ENCODE data around the gene WNT7B. TPM values are rescaled to one million over a fixed set of nuclear protein-coding genes. Genes with fewer than 3 reads are reported as not detected.

The WNT7B gene
- total RNA-seq, 2 experiments from 2014 or later, result not detected

DNA sequence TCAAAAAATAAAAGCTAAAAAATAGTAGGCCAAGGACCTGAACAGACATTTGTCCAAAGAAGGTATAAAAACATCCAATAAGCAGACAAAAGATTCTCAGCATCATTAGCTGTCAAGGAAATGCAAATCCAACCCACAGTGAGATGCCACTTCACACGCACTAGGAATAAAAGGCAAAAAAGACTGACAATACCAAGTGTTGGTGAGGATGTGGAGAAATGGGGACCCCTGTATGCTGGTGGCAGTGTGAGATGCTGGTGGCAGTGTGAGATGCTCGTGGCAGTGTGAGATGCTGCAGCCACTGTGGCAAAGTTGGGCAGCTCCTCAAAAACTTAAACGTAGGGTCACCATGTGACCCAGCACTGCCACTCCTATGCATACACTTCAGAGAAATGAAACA, 38.0 kb downstream of the WNT7B start:
- Mint-ChIP-seq H3K9me3 (no peaks in the 10 kb centered on the region), H3K27me3 (peaks cover 3% of the 10 kb centered on the region), H3K4me3 (no peak overlapping the region), H3K4me1 (no peaks in the 10 kb centered on the region), H3K27ac (no peak overlapping the region), H3K36me3 (no peaks in the 10 kb centered on the region)
- ATAC-seq (ENCODE audit: low read depth) (no peak), DNase-seq (no peak)
- POLR2A ChIA-PET, result no interaction called here

DNA sequence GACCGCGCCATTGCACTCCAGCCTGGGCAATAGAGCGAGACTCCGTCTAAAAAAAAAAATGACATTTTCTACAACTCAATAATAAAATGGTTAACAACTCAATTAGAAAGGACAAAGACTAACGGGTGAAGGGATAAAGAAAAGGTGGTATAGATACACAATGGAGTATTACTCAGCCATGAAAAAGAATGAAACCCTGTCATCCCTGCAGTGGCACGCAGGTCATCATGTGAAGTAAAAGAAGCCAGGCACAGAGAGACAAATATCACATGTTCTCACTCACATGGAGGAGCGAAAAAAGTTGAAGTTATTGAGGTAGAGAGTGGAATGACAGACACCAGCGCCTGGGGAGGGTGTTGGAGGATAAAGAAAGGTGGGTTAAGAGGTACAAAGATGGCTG, 39.0 kb downstream of the WNT7B start:
- Mint-ChIP-seq H3K9me3 (no peaks in the 10 kb centered on the region), H3K4me1 (no peaks in the 10 kb centered on the region), H3K4me3 (no peak overlapping the region), H3K36me3 (no peaks in the 10 kb centered on the region), H3K27ac (no peak overlapping the region), H3K27me3 (peaks cover 3% of the 10 kb centered on the region)
- ATAC-seq (ENCODE audit: low read depth) (no peak), DNase-seq (no peak)
- POLR2A ChIA-PET, result no interaction called here

DNA sequence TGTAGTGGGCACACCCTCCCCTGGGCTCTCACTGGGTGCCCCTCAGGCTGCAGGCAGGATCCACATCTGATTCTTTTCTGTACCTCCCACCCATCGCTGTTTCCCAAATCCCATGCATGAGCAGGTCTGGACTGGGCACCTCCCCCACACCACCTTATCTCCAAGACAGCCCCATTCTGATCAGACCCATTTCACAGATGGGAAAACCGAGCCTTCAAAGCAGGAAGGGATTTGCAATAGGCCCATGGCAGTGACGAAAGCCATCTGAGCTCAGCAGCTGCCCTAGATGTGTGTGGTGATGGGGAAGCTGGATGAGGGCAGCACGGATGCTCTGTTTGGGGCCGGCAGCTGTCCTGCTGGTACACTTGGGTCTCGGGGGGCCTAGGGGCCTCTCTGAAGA, 41.4 kb downstream of the WNT7B start:
- no peaks in the 10 kb centered on the region for H3K4me1 Mint-ChIP-seq
- POLR2A ChIA-PET, result no interaction called here
- no peaks in the 10 kb centered on the region for H3K36me3 Mint-ChIP-seq
- H3K27me3 Mint-ChIP-seq, result peaks cover 7% of the 10 kb centered on the region
- H3K27ac Mint-ChIP-seq, result no peak overlapping the region
- no peak overlapping the region for H3K4me3 Mint-ChIP-seq
- no peaks in the 10 kb centered on the region for H3K9me3 Mint-ChIP-seq
- DNase-seq (no peak), ATAC-seq (ENCODE audit: low read depth) (no peak)

DNA sequence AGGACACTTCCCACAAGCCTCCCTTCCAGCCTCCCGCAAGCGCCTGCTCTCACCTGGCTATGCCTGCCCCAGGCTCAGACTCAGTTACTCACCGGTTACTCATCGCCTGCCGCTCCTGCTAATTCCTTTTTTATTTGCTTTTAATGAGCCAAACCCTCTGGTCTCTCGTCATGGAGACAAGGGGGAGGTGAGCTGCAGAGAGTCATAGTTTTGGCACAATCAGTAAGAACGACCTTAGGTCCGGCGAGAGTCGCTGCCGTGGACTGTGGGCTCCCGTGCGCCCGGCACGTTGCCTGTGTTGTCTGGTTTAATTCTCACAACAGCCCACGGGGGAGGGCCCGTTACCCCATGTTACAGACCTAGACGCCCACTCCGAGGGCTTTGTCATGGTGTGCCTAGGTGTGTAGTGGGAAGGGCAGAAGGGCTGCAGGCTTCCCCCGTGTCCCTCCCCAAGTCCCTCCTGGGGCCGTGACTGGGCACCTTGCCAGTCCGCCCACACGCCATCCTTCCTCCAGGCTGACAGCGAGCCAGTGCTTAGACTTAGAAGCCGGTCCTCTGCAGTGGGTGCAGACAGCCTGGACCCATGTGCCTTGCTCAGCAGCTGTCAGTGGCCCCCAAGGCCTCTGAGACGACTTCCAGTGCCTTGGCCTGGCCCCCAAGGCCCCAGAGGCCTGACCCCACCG, 42.2 kb downstream of the WNT7B start:
- no peak overlapping the region for H3K27ac Mint-ChIP-seq
- H3K4me3 Mint-ChIP-seq, result no peak overlapping the region
- H3K4me1 Mint-ChIP-seq, result no peaks in the 10 kb centered on the region
- no peak for ATAC-seq (ENCODE audit: low read depth)
- peaks cover 7% of the 10 kb centered on the region for H3K27me3 Mint-ChIP-seq
- DNase-seq, result no peak
- POLR2A ChIA-PET, result no interaction called here
- no peaks in the 10 kb centered on the region for H3K36me3 Mint-ChIP-seq
- H3K9me3 Mint-ChIP-seq, result no peaks in the 10 kb centered on the region

DNA sequence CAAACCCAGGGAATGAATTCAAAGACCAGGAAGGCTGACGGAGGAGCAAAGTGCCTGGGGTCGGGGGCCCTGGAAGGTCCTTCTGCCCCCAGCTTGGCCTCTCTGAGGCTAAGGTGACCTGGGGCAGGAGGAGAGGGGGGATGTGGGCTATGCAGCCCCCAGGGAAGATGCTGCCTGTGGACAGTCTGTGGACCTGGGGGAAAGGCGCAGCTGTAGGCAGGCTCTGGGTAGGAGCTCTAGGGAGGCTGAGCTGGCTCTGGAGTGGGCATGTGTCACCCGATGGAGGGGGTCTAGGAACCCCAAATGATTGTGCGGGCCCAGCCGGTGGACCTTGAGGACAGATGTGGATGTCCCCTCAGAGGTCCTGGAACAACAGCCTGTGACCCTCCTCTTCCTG, 42.8 kb downstream of the WNT7B start:
- ATAC-seq (ENCODE audit: low read depth), result no peak
- POLR2A ChIA-PET, result no interaction called here
- Mint-ChIP-seq H3K4me3 (no peak overlapping the region), H3K9me3 (no peaks in the 10 kb centered on the region), H3K36me3 (no peaks in the 10 kb centered on the region), H3K27me3 (peaks cover 7% of the 10 kb centered on the region), H3K4me1 (no peaks in the 10 kb centered on the region), H3K27ac (no peak overlapping the region)
- DNase-seq, result no peak

DNA sequence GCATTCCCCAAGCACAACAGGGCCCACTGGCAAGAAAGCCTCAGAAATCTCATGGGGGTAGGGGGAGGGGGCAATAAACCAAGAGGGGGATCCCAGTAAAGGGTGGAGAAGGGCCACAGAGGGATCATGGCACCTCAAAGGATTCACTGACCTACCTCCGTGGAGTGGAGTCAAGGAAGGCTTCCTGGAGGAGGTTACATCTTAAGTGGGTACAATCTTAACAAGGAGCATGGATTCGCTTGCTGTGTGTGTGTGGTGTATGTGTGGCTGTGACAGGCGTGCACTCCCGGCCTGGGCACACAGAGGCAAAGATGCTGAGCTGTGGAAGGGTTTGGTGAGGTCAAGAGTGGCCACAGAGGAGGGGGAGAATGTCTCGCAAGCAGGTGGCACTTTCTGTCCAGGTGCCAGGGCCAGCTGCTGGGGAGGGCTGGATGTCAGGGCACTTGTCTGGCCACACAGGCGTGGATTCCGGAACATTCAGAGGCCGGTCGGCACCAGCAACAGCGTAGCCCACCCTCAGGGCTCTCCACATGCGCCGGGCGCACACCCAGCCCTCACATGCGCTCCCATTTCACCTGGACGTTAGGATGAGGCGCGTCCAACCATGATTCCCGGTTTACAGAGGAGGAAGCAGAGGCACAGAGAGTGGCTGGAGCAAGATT, 43.3 kb downstream of the WNT7B start:
- ATAC-seq (ENCODE audit: low read depth) (no peak), DNase-seq (no peak)
- H3K27me3 Mint-ChIP-seq, result peaks cover 7% of the 10 kb centered on the region
- POLR2A ChIA-PET, result no interaction called here
- no peak overlapping the region for H3K4me3 Mint-ChIP-seq
- no peaks in the 10 kb centered on the region for H3K4me1 Mint-ChIP-seq
- H3K9me3 Mint-ChIP-seq, result no peaks in the 10 kb centered on the region
- H3K27ac Mint-ChIP-seq, result no peak overlapping the region
- H3K36me3 Mint-ChIP-seq, result no peaks in the 10 kb centered on the region

DNA sequence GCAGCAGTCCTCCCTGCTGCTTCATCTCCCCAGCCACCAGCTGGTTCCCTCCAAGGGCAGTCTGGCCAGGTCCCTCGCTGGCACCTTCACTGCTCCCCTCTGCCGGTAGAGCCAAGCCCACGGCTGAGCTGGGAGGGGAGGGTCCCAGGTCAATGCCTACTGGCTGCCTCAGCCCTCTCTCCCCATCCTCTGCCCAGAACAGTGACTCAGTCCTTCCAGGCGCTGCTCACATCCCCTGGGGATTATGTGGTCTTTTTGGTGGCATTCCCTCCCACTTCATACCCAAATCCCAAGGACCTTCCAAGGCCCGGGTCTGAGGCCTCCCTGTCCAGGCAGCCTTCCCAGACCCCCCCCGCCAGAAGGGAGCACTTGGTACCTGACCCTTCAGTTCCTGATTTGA, 44.9 kb downstream of the WNT7B start:
- H3K36me3 Mint-ChIP-seq, result no peaks in the 10 kb centered on the region
- POLR2A ChIA-PET, result no interaction called here
- no peak overlapping the region for H3K27ac Mint-ChIP-seq
- no peaks in the 10 kb centered on the region for H3K4me1 Mint-ChIP-seq
- peaks cover 7% of the 10 kb centered on the region for H3K27me3 Mint-ChIP-seq
- no peak overlapping the region for H3K4me3 Mint-ChIP-seq
- ATAC-seq (ENCODE audit: low read depth) (no peak), DNase-seq (no peak)
- H3K9me3 Mint-ChIP-seq, result no peaks in the 10 kb centered on the region

DNA sequence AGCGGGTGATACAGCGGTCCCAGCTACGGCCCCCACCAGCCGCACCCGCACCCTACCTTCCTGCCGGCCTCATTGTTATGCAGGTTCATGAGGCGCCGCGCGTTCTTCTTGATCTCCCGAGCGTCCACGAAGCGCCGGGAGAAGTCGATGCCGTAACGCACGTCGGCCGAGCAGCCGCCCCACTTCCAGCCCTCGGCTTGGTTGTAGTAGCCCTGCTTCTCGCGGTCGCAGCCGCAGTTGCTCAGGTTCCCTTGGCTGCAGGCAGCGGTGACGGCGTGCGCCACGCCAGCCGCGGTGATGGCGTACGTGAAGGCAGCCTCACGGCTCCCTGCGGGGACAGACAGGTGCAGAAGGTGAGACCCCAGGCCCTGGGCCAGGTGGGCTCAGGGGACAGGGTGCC, 45.9 kb downstream of the WNT7B start:
- Mint-ChIP-seq H3K9me3 (no peaks in the 10 kb centered on the region), H3K4me3 (no peak overlapping the region), H3K4me1 (no peaks in the 10 kb centered on the region), H3K36me3 (no peaks in the 10 kb centered on the region), H3K27me3 (peaks cover 7% of the 10 kb centered on the region), H3K27ac (no peak overlapping the region)
- ATAC-seq (ENCODE audit: low read depth), result no peak
- DNase-seq, result no peak
- POLR2A ChIA-PET, result no interaction called here

DNA sequence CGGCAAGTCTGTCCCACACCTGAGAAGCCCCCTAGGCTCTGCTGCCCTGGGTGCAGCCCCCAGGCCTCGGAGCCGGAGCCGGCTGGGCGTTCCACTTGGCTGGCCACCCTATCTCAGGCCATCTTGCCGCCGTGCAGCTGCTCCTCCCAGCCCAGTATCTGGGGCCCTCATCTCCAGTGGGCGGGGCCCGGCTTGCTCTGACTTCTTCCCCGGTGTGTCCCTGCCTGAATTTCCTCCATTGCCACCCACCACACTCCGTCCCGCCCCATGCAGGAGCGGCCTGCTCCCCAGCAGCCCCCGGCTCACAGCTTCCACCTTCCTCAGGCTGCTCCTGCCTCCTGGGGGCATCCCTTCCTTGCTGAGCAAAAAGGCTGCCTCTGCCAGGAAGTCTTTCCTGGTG, 46.6 kb downstream of the WNT7B start:
- Mint-ChIP-seq H3K4me1 (no peaks in the 10 kb centered on the region), H3K9me3 (no peaks in the 10 kb centered on the region)
- POLR2A ChIA-PET, result no interaction called here

DNA sequence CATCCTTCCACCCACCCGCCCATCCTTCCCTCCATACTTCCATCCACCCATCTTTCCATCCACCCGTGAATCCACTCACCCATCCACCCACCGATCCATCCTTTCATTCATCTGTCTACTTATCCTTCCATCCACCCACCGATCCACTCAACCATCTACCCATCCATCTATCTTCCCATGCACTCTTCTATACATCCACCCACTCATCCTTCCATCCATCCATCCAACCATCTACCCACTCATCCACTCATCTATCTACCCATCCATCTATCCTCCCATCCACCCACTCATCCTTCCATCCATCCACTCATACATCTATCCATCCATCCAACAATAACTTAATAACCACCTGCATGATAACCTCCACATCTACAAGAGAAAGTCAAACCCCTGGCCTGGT, 47.3 kb downstream of the WNT7B start:
- Mint-ChIP-seq H3K9me3 (no peaks in the 10 kb centered on the region), H3K4me3 (no peak overlapping the region), H3K36me3 (no peaks in the 10 kb centered on the region), H3K27ac (no peak overlapping the region), H3K4me1 (no peaks in the 10 kb centered on the region), H3K27me3 (peaks cover 4% of the 10 kb centered on the region)
- DNase-seq (no peak), ATAC-seq (ENCODE audit: low read depth) (no peak)
- POLR2A ChIA-PET, result no interaction called here

More for the DNA sequence above, 46.6 kb downstream of the WNT7B start:
- Mint-ChIP-seq H3K27ac (no peak overlapping the region), H3K36me3 (no peaks in the 10 kb centered on the region), H3K4me3 (no peak overlapping the region), H3K27me3 (peaks cover 6% of the 10 kb centered on the region)
- DNase-seq, result no peak
- no peak for ATAC-seq (ENCODE audit: low read depth)

DNA sequence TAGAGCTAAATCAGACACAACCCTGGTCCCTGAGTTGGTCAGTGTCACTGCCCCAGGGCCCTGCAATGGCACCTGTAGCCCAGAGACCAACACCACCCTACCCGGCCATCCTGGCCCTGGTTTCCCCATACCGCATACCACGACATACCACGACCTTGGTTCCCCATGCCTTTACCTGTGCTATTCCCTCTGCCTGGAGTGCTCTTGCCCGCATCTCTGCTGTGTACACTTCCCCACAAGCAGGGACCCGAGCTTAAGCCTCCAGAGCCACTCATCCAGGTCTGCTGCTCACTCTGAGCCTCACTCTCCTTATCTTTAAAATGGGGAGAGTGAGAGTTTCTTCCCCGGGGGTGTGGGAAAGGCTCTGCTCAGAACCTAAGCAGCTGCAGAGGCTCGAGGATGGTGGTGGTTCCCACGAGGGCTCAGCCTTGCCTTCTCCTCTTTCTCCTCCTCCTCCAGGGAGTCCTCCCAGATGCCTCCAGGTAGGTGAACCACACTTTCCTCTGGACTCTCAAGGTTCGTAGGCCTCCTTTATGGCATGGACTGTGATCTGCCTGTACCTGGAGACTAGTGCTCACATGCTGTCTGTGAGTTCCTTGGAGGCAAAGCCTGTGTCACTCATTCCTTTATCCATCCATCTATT, 48.1 kb downstream of the WNT7B start:
- no peak overlapping the region for H3K4me3 Mint-ChIP-seq
- ATAC-seq (ENCODE audit: low read depth) (no peak), DNase-seq (no peak)
- no peaks in the 10 kb centered on the region for H3K4me1 Mint-ChIP-seq
- peaks cover 4% of the 10 kb centered on the region for H3K27me3 Mint-ChIP-seq
- H3K9me3 Mint-ChIP-seq, result no peaks in the 10 kb centered on the region
- H3K27ac Mint-ChIP-seq, result no peak overlapping the region
- no peaks in the 10 kb centered on the region for H3K36me3 Mint-ChIP-seq
- POLR2A ChIA-PET, result no interaction called here

DNA sequence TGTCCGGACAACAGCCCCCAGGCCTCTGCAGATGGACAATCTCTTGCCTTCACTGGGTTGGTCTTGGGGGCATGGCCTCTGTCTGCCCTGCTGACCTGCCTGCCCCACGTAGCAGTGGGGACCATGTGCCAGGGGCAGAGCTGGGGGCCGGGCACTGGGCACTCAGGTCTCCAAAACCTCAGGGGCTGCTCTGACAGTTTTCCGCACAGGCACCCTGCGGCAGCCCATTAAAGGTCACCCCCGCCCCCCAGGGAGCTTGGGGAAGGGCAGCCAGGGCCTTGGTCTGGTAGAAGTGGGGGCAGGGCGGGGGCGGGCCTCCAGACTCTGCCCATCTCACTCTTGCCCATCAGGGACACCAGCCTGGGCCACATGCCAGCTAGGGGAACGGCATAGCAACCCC, 49.9 kb downstream of the WNT7B start:
- POLR2A ChIA-PET, result no interaction called here
- DNase-seq (no peak), ATAC-seq (ENCODE audit: low read depth) (no peak)
- Mint-ChIP-seq H3K4me1 (no peaks in the 10 kb centered on the region), H3K4me3 (no peak overlapping the region), H3K9me3 (no peaks in the 10 kb centered on the region), H3K36me3 (no peaks in the 10 kb centered on the region), H3K27ac (no peak overlapping the region), H3K27me3 (peaks cover 2% of the 10 kb centered on the region)

DNA sequence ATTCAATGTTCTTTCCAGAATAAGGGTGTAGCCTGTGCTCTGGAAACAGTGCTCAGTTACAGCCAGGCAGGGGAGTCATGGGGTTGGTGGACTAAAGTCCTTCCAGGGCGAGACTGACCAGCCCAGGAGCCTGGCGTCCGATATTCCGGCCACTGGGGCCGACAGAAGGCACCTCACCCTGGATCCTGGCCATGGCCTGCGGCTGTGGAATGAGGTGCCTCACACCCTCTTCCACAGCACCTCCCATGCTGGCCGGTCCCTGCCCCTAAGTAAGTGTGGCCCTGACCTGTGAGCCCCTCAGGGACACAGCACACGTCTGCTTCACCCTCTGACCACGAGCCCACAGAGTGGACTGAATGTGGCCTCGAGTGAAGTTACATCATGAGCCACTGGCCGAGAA, 50.5 kb downstream of the WNT7B start:
- POLR2A ChIA-PET, result no interaction called here
- Mint-ChIP-seq H3K4me1 (no peaks in the 10 kb centered on the region), H3K36me3 (no peaks in the 10 kb centered on the region), H3K9me3 (no peaks in the 10 kb centered on the region), H3K4me3 (no peak overlapping the region), H3K27ac (no peak overlapping the region), H3K27me3 (no peaks in the 10 kb centered on the region)
- ATAC-seq (ENCODE audit: low read depth) (no peak), DNase-seq (no peak)

DNA sequence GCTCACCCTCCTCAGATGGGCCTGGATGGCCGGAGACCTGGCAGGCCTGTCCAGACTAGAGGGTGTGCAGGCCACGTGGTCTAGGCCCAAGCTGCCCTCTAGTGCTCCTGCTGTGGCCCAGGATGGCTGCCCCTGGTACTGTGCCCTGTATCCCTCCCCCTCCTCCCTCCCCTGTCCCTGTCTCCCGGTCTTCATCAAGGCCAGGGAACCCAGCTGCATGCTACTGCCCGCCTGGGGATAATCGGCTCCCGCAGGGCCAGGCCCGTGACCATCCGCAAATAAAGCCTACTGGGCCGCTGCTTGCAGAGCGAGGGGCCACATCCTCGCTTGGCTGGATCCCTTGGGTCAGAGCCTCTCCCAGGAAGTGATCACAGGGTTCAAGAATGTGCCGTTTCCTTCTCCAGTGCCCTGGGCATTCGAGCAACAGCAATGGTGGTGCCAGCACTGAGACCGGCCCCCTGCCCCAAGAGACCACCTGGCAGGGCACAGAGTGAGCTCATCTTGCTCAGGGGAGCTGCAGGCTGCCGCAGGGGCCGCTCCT, 51.1 kb downstream of the WNT7B start:
- H3K27me3 Mint-ChIP-seq, result no peaks in the 10 kb centered on the region
- no peaks in the 10 kb centered on the region for H3K36me3 Mint-ChIP-seq

More for the DNA sequence above, 51.1 kb downstream of the WNT7B start:
- ATAC-seq (ENCODE audit: low read depth) (no peak), DNase-seq (no peak)
- Mint-ChIP-seq H3K9me3 (no peaks in the 10 kb centered on the region), H3K27ac (no peak overlapping the region), H3K4me3 (no peak overlapping the region), H3K4me1 (no peaks in the 10 kb centered on the region)
- POLR2A ChIA-PET, result no interaction called here

Measured in activated naive CD8-positive, alpha-beta T cell treated with anti-CD3 and anti-CD28 coated beads, Interleukin-2, amount 10 ng/mL, durations not matched to agents 7 days and 5 days (primary cell).